CD1c-positive myeloid dendritic cell (primary cell): ENCODE results near the gene MOB1A.

Source experiments
- DNase-seq: peaks from one replicate; pipeline ENCODE4 v3.0.0-alpha.2; 2016; ENCODE audit errors: extremely low spot score

The MOB1A gene

DNA sequence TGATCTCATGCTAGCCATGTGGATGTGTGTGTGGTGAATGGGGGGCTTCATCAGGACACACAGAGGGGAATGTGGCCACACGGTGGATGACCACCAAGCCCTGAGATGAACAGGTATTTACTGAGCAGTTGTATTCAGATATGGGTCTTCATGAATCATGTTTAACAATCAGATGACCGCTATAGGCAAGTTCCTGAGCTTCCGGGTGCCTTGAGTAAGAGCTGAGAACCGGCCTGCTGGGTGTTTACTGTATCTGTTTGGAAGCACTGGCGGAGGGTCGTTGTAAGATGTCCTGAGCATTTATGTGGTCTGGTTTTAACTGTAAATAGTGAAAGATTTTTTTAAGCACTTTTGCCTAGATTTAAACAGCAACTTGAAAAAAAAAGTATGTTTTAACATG, 74.9 kb downstream of the MOB1A start:
- DNase-seq: no peak
